Measurements from ENCODE around the gene LAMC1. TPM values are rescaled to one million over a fixed set of nuclear protein-coding genes. Genes with fewer than 3 reads are reported as not detected.
"Not testable (repeated sequence)": the region's sequence is repeated elsewhere in the genome, so short reads cannot be mapped to it uniquely, and the experiment has no call there.

LAMC1 gene
- total and polyA plus RNA-seq, 12 donors, result 12.3 to 110 (median 75.9) TPM

DNA sequence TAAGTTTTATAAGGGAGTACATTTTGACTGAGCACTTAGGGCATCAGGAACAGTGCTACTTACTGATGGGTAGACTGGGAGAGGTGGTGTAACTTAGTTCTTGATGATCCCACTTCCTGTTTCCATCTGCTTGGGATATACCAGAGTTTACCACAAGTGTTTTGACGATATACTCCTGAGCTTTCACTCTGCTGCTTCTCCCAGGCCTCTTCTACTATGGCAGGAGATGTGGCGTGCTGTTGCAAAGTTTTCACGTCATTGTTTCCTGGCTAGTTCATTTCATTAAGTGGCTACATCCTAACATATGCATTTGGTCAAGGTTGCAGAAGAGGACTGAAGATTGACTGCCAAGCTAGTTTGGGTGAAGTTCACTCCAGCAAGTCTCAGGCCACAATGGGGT, 121.5 kb downstream of the LAMC1 start:
- intact Hi-C loops (cut with DNase I), result no loop called here
- 52 to 76% (median 69%) methylated on average over 3 of the region's 3 CpGs for WGBS, 4 donors
- Histone ChIP-seq H3K4me3 (no peak overlapping the region), H3K9me3 (replicated peaks in 1 of 3) (no peaks in the 10 kb centered on the region), H3K4me1 (replicated peaks in 1 of 2) (no peaks in the 10 kb centered on the region), H3K27ac (no peak overlapping the region), H3K27me3 (no peaks in the 10 kb centered on the region), H3K36me3 (replicated peaks in 1 of 2) (peaks cover 0 to 20% of the 10 kb centered on the region in 2 donors)
- TF ChIP-seq CTCF (IDR thresholded peaks at IDR 0.05) (no peak), POLR2A (IDR thresholded peaks at IDR 0.05) (no peak)
- no peak for DNase-seq

- Histone ChIP-seq H3K36me3 (replicated peaks in 1 of 2) (peaks cover 0 to 11% of the 10 kb centered on the region in 2 donors), H3K27me3 (peaks cover 3% of the 10 kb centered on the region), H3K4me1 (replicated peaks in 1 of 2) (no peaks in the 10 kb centered on the region), H3K4me3 (no peak overlapping the region), H3K9me3 (replicated peaks in 1 of 3) (no peaks in the 10 kb centered on the region), H3K27ac (no peak overlapping the region)
- intact Hi-C loops (cut with DNase I), result no loop called here
- 83 to 98% (median 84%) methylated on average over 2 of the region's 2 CpGs for WGBS, 4 donors
- no peak for DNase-seq
- TF ChIP-seq CTCF (IDR thresholded peaks at IDR 0.05), result no peak
- no peak for TF ChIP-seq POLR2A (IDR thresholded peaks at IDR 0.05)
Measured at GRCh38 chr1:183147735-183148134, 124.5 kb downstream of the LAMC1 start.

GRCh38 chr1:183148599-183148998, 125.4 kb downstream of the LAMC1 start:
- intact Hi-C loops (cut with DNase I), result no loop called here
- Histone ChIP-seq H3K4me3 (no peak overlapping the region), H3K36me3 (replicated peaks in 1 of 2) (peaks cover 0 to 4% of the 10 kb centered on the region in 2 donors), H3K27me3 (peaks cover 3% of the 10 kb centered on the region), H3K9me3 (replicated peaks in 1 of 3) (no peaks in the 10 kb centered on the region), H3K27ac (no peak overlapping the region), H3K4me1 (replicated peaks in 1 of 2) (no peaks in the 10 kb centered on the region)
- no peak for DNase-seq
- TF ChIP-seq POLR2A (IDR thresholded peaks at IDR 0.05), result no peak
- TF ChIP-seq CTCF (IDR thresholded peaks at IDR 0.05), result no peak
- 53 to 75% (median 60%) methylated on average over 5 of the region's 5 CpGs for WGBS, 4 donors

GRCh38 chr1:183149273-183149672, 126.1 kb downstream of the LAMC1 start:
- H3K9me3 ChIP-seq (replicated peaks in 1 of 3), result no peaks in the 10 kb centered on the region
- no peaks in the 10 kb centered on the region for H3K4me1 ChIP-seq (replicated peaks in 1 of 2)
- peaks cover 3% of the 10 kb centered on the region for H3K27me3 ChIP-seq
- no peaks in the 10 kb centered on the region for H3K36me3 ChIP-seq (replicated peaks in 1 of 2)
- intact Hi-C loops (cut with DNase I), result no loop called here
- WGBS, 4 donors, result 81 to 93% (median 85%) methylated on average over 1 of the region's 1 CpG
- DNase-seq, result no peak
- H3K4me3 ChIP-seq, result no peak overlapping the region
- no peak overlapping the region for H3K27ac ChIP-seq
- TF ChIP-seq CTCF (IDR thresholded peaks at IDR 0.05) (no peak), POLR2A (IDR thresholded peaks at IDR 0.05) (no peak)

DNA sequence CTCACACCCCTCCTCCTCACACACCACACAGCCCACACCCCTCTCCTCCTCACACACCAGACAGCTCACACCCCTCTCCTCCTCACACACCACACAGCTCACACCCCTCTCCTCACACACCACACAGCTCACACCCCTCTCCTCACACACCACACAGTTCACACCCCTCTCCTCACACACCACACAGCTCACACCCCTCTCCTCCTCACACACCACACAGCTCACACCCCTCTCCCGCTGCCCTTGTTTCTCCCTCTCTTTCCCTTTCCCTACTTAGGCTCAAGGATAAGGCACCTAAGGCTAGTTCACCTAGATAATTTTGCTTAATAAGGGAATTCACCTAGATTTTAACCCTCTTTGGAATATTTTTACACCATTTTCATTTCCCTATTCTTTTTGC, 126.8 kb downstream of the LAMC1 start:
- intact Hi-C loops (cut with DNase I); DNase-seq: not testable (repeated sequence)
- WGBS, 4 donors, result 64 to 89% (median 75%) methylated on average over 1 of the region's 1 CpG

More for the DNA sequence above, 126.8 kb downstream of the LAMC1 start:
- not testable (repeated sequence) for H3K9me3 ChIP-seq (replicated peaks in 1 of 3); H3K36me3 ChIP-seq (replicated peaks in 1 of 2); H3K4me3 ChIP-seq; H3K4me1 ChIP-seq (replicated peaks in 1 of 2); H3K27ac ChIP-seq; H3K27me3 ChIP-seq
